Hepatocyte (in vitro differentiated cells): ENCODE measurements around the gene MAS1L. TPM values are rescaled to one million over a fixed set of nuclear protein-coding genes. Genes with fewer than 3 reads are reported as not detected.

Experiments used
- DNase-seq: peaks from one replicate; pipeline ENCODE4 v3.0.0-alpha.2; 2016; ENCODE audit warnings: low spot score
- H2AFZ ChIP-seq: fragments of 200-600 bp; sonication (generic); 2 replicates; pipeline ENCODE4 v1.6.0; 2016; ENCODE audit warnings: antibody characterized with exemption, mild to moderate bottlenecking
- H3K27ac ChIP-seq: fragments of 200-600 bp; sonication (generic); 2 replicates; pipeline ENCODE4 v1.5.1; 2016; ENCODE audit warnings: mild to moderate bottlenecking
- H3K27me3 ChIP-seq: fragments of 200-600 bp; sonication (generic); 2 replicates; pipeline ENCODE4 v1.6.1; 2016
- H3K36me3 ChIP-seq: fragments of 200-600 bp; sonication (generic); replicated peaks from 2 replicates; pipeline ENCODE4 v1.5.1; 2016; ENCODE audit warnings: low read depth; ENCODE audit not compliant: insufficient read depth
- H3K4me1 ChIP-seq: fragments of 200-600 bp; sonication (generic); 2 replicates; pipeline ENCODE4 v1.5.1; 2016; ENCODE audit warnings: mild to moderate bottlenecking, moderate library complexity; ENCODE audit not compliant: insufficient read depth
- H3K4me2 ChIP-seq: fragments of 200-600 bp; sonication (generic); 2 replicates; pipeline ENCODE4 v1.6.0; 2016
- H3K4me3 ChIP-seq: fragments of 200-600 bp; sonication (generic); 2 replicates; pipeline ENCODE4 v1.5.1; 2016; ENCODE audit warnings: mild to moderate bottlenecking
- H3K79me2 ChIP-seq: fragments of 200-600 bp; sonication (generic); 2 replicates; pipeline ENCODE4 v1.6.0; 2017; ENCODE audit warnings: mild to moderate bottlenecking
- H3K9me2 ChIP-seq: fragments of 200-600 bp; sonication (generic); replicated peaks from 2 replicates; pipeline ENCODE4 v1.6.0; 2017; ENCODE audit warnings: mild to moderate bottlenecking; ENCODE audit not compliant: insufficient read depth
- H3K9me3 ChIP-seq: fragments of 200-600 bp; sonication (generic); 2 replicates; pipeline ENCODE4 v1.5.1; 2016; ENCODE audit warnings: low read depth, mild to moderate bottlenecking
- H4K20me1 ChIP-seq: fragments of 200-600 bp; sonication (generic); 2 replicates; pipeline ENCODE4 v1.6.0; 2016; ENCODE audit warnings: mild to moderate bottlenecking; ENCODE audit not compliant: insufficient read depth, poor library complexity, severe bottlenecking
- CTCF ChIP-seq: fragments of 200-600 bp; sonication (generic); IDR thresholded peaks from 2 replicates; pipeline ENCODE4 v1.5.1; 2016; ENCODE audit warnings: antibody characterized with exemption, mild to moderate bottlenecking; ENCODE audit not compliant: poor library complexity
- EZH2 ChIP-seq: fragments of 200-600 bp; sonication (generic); IDR thresholded peaks from 2 replicates; pipeline ENCODE4 v1.6.1; 2016; ENCODE audit warnings: antibody characterized with exemption, mild to moderate bottlenecking, borderline replicate concordance
- EZH2phosphoT487 ChIP-seq: fragments of 200-600 bp; sonication (generic); IDR thresholded peaks from one replicate; pipeline ENCODE4 v1.6.1; 2018; ENCODE audit warnings: antibody characterized with exemption, mild to moderate bottlenecking, low read depth, moderate library complexity; ENCODE audit not compliant: unreplicated experiment, severe bottlenecking
- WGBS: methylation state at CpG from one replicate; pipeline ENCODE4 v1.1.6; 2016; ENCODE audit warnings: low lambda C conversion rate; ENCODE audit errors: missing lambda C conversion rate; 5-methylcytosine and 5-hydroxymethylcytosine counted together
- polyA plus RNA-seq: library from polyadenylated mRNA; unstranded; fragments of >200 nt; fragmentation: Nextera tagmentation; extraction: Ambion mirVana; gene quantifications from 2 replicates; pipeline ENCODE4 v1.2.1, GENCODE V29; 2016
- total RNA-seq: library from RNA; depleted of rRNA; stranded (reverse); fragments of >200 nt; gene quantifications from 2 replicates; pipeline ENCODE4 v1.2.3, GENCODE V29; 2014

The MAS1L gene
- total and polyA plus RNA-seq, 2 experiments from 2014 or later = not detected

GRCh38 chr6:29490055-29490454, 2.3 kb upstream of the MAS1L start:
- Histone ChIP-seq H3K4me2 (no peak overlapping the region), H3K9me2 (no peaks in the 10 kb centered on the region), H3K27ac (no peak overlapping the region), H3K4me3 (no peak overlapping the region), H3K9me3 (no peaks in the 10 kb centered on the region), H3K4me1 (no peaks in the 10 kb centered on the region), H2AFZ (no peak overlapping the region), H3K36me3 (no peaks in the 10 kb centered on the region), H3K27me3 (no peaks in the 10 kb centered on the region), H3K79me2 (no peaks in the 10 kb centered on the region), H4K20me1 (no peaks in the 10 kb centered on the region)
- no peak for TF ChIP-seq CTCF
- TF ChIP-seq EZH2phosphoT487 = no peak
- TF ChIP-seq EZH2 = no peak
- DNase-seq = no peak
- 94% methylated on average over 3 of the region's 3 CpGs for WGBS

DNA sequence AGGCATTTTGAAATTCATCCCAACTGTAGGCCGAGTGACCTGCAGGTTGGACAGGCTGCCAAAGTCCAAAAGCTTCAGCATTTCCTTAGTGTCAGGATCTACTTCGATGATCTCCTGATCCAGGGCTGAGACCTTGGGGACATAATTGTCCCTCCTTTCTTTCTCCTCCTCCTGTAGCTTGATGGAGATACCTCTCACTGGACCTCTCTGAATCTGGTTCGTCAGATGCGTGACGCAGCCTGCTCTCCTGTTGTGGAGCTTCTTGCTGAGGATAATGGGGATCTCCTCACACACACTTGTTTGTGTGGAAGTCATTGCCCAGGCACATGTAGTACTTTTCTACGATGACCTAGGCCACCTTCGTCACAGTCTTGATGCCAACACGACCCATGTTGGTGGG, 1.5 kb upstream of the MAS1L start:
- no peak overlapping the region for H2AFZ ChIP-seq
- H4K20me1 ChIP-seq = no peaks in the 10 kb centered on the region
- no peak overlapping the region for H3K27ac ChIP-seq
- no peaks in the 10 kb centered on the region for H3K36me3 ChIP-seq
- TF ChIP-seq EZH2 = no peak
- TF ChIP-seq CTCF = no peak
- TF ChIP-seq EZH2phosphoT487 = no peak
- no peaks in the 10 kb centered on the region for H3K27me3 ChIP-seq
- DNase-seq = no peak
- 96% methylated on average over 8 of the region's 8 CpGs for WGBS
- H3K4me1 ChIP-seq = no peaks in the 10 kb centered on the region
- H3K79me2 ChIP-seq = no peaks in the 10 kb centered on the region
- H3K4me2 ChIP-seq = no peak overlapping the region
- H3K9me3 ChIP-seq = no peaks in the 10 kb centered on the region
- H3K9me2 ChIP-seq = no peaks in the 10 kb centered on the region
- H3K4me3 ChIP-seq = no peak overlapping the region

GRCh38 chr6:29488874-29489273, 1.1 kb upstream of the MAS1L start:
- no peaks in the 10 kb centered on the region for H3K27me3 ChIP-seq
- DNase-seq = no peak
- TF ChIP-seq CTCF = no peak
- TF ChIP-seq EZH2phosphoT487 = no peak
- TF ChIP-seq EZH2 = no peak

GRCh38 chr6:29487131-29487530, 625 bp downstream of the MAS1L start:
- Histone ChIP-seq H3K4me3 (no peak overlapping the region), H4K20me1 (no peaks in the 10 kb centered on the region), H3K9me2 (no peaks in the 10 kb centered on the region), H2AFZ (no peak overlapping the region), H3K4me2 (no peak overlapping the region), H3K27ac (no peak overlapping the region), H3K4me1 (no peaks in the 10 kb centered on the region), H3K9me3 (no peaks in the 10 kb centered on the region), H3K79me2 (no peaks in the 10 kb centered on the region), H3K27me3 (no peaks in the 10 kb centered on the region), H3K36me3 (no peaks in the 10 kb centered on the region)
- WGBS = 90% methylated on average over 5 of the region's 5 CpGs
- TF ChIP-seq EZH2phosphoT487 = no peak
- no peak for TF ChIP-seq CTCF
- no peak for TF ChIP-seq EZH2
- no peak for DNase-seq

More at GRCh38 chr6:29488874-29489273, 1.1 kb upstream of the MAS1L start:
- Histone ChIP-seq H2AFZ (no peak overlapping the region), H3K4me1 (no peaks in the 10 kb centered on the region), H3K9me2 (no peaks in the 10 kb centered on the region), H3K4me3 (no peak overlapping the region), H3K79me2 (no peaks in the 10 kb centered on the region), H3K9me3 (no peaks in the 10 kb centered on the region), H4K20me1 (no peaks in the 10 kb centered on the region), H3K4me2 (no peak overlapping the region), H3K36me3 (no peaks in the 10 kb centered on the region), H3K27ac (no peak overlapping the region)
